DMS79 (cell line): ENCODE data around the gene MMP2.

Source experiments
- DNase-seq: peaks from one replicate; lab custom pipeline; 2025; lab: John Stamatoyannopoulos, UW

Gene MMP2

DNA sequence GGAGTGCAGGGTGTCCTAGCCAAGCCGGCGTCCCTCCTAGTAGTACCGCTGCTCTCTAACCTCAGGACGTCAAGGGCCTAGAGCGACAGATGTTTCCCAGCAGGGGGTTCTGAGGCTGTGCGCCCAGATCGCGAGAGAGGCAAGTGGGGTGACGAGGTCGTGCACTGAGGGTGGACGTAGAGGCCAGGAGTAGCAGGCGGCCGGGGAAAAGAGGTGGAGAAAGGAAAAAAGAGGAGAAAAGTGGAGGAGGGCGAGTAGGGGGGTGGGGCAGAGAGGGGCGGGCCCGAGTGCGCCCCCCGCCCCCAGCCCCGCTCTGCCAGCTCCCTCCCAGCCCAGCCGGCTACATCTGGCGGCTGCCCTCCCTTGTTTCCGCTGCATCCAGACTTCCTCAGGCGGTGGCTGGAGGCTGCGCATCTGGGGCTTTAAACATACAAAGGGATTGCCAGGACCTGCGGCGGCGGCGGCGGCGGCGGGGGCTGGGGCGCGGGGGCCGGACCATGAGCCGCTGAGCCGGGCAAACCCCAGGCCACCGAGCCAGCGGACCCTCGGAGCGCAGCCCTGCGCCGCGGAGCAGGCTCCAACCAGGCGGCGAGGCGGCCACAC is at the start of gene MMP2:
Gene MMP2 (plus strand): TSS at position 372 of the 603 bp plus-strand sequence. CDS start 282 bp downstream, outside the sequence.
- no peak for DNase-seq

DNA sequence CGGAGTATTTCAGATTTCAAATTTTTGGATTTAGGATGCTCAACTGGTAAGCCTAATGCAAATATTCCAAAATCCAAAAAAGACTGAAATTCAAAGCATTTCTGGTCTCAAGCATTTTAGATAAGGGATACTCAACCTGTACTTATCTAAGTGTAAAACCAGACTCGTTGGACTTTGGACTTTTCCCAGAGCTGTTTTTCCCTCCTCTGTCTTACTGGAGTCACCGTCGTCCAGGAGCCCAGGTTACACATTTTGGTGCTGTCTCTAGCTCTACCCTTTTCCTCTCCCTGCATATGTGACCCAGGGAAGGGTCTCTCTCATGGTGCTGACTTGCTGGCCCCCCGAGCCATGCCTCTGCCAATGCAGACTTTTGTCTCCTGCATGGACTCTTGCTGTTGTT is 46.0 kb upstream of the MMP2 start:
- no peak for DNase-seq

DNA sequence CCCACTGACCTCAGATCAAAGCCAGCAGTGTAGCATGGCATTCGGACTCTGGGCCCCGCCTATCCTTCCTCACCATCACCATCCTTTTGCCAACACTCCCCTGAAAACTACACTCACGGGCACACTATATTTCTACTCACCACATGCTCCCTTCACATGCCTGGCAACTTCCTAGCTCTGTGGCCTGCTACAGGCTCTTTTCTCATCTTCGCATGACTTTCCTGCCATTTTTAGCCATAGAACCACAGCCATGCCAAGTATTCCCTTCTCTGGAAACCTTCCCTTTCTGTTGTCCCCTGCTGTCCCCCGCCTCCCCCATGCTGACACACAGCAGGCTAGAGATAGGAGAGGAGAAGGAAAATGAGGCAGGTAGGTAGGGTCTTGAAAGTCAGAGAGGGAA is 45.5 kb upstream of the MMP2 start:
- DNase-seq = no peak

DNA sequence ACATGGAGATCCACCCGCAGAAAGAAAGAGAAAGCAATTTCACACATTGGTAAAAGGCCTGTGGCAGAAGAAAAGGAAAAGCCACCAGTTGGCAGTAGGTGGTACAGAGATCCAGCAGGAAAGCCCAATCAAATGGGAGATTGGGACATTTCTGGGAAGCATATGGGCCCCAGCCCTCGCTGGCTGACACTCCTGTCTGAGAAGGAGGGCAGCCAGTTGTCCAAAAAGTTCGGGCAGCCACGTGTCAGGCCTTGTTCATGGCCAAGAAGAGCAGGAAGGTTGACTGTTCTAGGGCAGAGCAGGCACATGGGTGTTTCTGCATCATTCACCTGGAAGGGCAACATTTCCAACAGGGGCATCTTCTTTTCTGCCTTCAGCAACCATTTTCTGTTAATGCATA is 45.0 kb upstream of the MMP2 start:
- no peak for DNase-seq

DNA sequence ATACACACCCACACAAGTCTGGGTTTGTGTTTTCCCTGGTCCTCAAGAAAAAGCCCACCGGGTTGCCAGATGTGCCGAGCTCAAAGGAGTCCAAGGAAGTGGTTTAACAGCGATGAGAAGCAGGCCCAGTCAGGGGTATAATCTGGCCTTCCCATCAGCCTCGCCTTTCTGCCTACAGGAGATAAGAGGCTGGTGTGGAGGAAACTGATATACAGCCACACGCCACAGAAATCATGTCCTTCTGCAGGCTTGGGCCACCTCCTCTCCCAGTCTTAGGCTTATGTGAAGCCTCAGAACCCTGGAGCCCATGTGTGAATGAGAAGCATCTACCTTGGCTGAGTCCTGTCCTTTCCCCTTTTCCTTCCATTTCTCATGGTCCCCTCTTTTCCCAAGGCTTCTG is 43.6 kb upstream of the MMP2 start:
- no peak for DNase-seq

DNA sequence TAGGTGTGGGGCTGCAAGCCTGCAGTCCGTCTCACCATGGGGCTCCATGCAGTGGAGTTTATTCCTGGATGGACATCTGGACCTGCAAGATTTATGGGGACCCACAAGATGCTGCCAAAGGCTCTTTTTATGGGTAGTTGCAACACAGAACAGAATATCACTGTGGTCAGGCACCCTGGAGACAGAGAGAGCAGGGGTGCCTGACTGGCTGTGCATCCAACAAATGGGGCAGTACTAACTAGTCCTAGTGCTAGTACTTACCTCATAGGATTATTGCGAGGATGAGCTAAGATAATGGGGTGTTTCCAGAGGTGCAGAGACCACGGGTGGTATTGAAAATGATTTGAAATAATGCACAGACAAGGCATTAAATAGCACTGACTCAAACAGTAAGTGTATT is 42.4 kb upstream of the MMP2 start:
- DNase-seq = no peak

DNA sequence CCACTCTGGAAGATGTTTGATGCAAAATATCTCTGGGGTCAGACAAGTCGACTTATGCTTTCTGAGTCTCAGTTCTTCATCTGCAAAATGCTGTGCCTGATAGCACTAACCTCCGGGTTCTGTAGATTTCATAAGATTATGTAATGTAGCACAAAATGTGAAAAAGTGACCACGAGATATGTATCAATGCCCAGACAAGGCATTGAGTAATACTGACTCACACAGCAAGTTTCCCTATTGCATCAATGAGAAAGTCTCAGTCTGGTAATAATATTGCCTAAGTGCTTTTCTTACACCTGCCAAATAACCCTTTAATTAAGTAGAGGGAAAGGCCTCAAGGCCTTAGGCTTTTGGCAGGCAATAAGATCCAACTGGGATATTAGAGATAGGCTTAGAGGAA is 41.4 kb upstream of the MMP2 start:
- no peak for DNase-seq

DNA sequence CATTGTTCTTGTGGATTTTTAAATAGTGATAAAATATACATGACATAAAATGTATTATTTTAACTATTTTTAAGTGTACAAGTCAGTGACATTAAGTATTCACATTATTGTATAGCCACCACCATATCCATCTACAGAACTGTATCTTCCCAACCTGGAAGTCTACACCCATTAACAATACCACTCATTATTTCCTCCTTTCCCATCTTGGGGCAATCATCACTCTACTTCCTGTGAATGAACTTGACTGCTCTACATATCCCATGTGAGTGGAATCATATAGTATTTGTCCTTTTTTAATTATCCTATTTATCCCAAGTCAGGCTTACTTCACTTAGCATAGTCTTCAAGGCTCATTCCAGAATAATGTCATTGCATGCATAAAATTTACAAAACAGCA is 40.7 kb upstream of the MMP2 start:
- DNase-seq = no peak

DNA sequence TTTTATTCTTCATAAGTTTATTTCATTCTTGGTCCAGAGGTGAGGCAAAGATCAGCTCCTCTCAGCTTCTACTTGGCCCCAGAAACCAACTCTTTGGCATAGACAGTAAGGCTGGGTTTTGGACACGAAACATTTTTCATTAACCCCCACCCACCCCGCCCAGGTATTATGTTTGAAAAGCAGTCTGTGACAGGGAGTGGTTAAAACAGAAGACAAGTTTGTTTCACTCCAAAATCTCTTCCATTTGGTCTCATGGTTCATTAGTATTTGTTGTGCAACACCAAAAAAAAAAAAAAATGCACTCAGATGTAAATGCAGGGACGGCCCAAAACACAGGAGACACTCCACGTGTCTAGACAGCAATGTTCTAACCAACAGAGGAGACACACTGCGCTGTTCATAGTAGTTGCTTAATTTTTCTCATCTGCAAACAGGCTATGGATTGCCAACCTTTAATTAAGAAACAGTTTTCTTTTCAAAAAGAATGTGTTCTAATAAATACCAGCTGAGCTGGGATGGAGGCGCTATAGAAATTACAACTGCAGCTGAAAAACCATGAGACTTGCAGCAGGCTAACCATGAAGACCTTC is 39.8 kb upstream of the MMP2 start:
- no peak for DNase-seq

DNA sequence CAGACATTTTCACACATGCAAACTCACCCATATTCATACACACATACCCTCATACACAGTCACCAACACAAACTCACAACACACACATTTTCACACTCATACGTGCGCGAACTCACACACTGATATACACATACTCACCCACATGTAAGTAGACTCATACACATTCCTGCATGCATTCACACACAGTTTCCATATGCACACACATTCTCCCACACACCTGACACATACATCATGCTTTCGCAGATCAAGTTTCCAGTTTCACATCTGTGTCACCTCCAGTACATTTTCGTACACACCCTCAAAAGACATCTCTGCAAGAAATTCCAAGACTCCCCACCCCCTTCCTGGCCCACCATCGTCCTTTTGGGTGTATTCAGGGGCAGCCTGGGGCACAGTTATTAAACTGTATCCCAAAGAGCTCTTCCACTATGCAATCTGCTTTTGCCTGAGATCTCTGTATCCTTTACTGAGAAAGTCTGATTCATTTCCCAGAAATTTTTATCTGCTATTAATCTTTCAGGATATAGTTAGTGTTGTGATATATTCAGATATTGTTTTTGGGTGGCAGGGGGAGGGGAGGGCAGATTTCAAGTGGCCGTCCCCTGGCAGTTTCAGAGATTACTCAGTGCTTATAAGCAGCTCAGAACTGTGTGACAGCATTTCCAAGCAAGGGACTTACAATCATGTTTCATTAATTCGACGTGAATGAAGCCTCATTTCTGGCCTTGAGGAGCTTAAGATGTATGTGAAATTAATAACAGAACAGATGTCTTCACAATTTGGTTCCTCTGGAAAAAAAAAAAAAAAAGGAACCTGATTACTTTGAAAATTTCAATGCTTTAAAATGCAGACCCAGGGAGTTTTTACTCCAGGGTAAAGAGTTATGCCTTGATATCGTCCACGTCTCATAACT is 35.3 kb upstream of the MMP2 start:
- no peak for DNase-seq

DNA sequence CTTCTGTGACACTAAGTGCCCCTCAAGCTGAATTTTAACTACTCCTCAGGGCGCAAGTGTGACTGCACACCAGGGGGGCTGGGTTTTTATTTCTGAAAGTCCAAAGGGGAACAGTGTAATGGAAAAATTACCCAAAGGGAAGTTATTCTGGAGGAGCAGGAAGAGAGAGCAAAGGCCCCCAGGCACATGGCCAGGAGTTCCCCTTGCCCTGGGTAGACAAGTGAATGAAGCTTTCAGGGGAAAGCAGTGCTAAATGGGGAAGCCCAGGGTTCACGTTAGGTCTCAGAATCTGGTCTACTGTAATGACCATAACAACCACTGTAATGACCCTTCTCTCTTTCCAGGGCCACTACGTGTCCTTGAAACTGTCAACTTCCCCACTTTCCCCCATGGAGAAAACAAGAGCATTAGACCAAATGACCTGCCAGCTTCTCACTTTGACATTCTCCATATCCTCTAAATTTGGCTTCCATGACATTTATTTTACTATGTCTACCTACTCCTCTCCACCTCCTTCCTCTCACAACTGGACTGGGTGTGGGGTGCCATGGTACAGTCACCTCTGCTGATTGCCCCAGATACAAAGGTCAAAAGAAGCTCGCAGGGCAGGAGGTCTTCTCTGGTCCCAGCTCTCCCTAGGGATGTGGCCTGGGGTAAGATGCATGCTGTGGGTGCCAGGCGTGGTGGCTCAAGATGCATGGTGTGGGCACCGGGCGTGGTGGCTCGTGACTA is 34.1 kb upstream of the MMP2 start:
- peak; percentile 3 for DNase-seq

DNA sequence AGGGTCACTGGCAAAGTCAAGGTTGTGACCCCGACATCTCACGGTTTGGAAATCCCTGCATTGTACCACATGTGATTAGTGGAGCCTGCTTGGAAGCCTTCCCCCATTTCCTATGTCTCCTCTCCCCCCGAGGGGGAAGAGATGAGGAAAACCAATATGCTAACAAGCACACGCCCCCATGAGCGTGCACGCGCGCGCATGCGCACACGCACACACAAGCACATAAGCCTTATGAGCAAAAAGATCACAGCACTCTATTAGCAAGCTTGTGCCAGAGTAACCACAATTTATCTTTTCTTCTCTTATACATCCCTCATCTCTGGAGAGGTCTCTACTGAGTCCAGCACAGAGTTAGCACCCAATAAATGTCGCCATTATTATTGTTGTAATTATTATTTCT is 31.8 kb upstream of the MMP2 start:
- DNase-seq = no peak

DNA sequence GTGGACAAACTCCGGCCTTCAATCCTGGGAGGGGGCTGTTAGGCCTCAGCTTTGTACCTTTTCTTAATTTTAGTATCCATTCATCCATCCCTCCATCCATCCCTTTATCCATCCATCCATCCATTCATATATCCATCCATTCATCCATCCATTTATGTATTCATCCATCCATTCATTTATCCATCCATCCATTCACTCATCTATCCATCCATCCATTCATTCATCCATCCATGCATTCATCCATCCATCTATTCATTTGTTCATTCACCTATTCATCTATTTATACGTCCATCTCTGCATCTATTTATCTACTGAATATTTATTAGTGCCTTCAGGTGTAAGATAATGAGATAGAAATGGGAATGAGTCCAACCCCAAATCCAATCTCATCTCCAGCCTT is 26.0 kb upstream of the MMP2 start:
- no peak for DNase-seq

DNA sequence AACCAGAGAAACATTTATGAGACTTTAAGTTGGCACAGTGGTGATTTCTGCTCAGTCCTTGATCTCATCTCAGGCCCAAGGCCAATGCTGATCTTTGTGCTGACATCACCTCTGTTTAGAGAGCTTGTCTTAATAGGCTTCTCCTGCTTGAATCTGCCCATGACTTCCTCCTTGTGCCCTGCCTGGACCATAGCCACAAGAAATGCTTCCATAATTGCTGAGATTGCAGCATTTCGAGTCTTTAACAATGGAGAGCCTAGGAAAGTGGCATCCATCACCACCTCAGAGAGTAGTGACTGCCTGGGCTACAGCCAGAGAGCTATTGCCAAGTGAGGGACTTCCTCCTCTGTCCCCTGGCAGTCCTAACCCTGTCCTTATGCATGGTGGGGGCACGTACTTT is 25.1 kb upstream of the MMP2 start:
- DNase-seq = peak; percentile 82

DNA sequence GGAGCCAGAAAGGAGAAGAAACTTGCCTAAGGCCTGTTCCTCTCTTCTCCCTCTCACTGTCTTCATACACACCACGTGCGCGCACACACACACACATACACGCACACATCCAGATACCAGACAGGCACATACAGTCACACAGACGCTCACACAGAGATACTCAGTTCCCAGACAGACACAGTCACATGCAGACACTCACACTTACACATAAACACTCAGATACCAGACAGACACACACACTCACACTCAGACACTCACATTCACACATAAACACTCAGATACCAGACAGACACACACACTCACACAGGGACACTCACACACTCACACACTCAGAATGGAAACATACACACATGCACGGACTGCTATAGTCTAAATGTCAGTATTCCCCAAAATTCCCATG is 24.1 kb upstream of the MMP2 start:
- no peak for DNase-seq

DNA sequence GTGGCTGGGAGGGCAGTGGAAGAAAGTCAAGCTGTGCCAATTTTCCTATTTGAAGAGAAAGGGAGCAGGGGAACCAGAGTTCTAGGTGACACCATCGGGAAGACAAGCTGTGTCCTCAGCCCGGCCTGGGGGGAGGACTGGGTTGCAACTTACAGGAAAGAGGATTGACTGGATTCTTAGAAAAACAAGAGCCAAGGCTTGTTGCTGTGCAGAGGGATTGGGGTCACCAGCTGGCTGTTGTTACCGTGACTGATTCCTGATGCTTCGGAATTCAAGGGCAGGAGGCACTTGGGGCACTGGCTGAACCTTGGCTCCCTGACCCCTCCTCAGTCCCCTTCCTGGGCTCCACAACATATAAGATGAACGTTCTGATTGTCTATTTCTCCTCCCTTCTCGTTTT is 16.8 kb upstream of the MMP2 start:
- no peak for DNase-seq

DNA sequence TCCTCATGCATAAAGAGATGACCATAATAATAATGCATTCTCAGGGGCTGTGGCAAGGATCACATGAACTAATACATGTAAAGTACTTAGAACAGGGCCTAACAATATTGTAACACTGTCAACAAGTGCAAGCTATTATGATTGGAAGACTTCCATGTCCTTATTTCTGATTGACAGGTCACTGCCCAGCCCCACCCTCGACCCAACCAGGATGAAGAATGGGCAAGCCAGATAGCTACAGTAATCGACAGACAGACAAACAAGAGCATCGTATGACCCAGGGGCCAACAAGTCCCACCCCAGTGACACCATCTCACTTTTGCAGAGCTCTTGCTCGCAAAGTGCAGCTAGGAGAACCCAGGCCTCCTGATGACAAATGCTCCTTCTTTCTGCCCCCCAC is 14.6 kb upstream of the MMP2 start:
- DNase-seq = no peak

DNA sequence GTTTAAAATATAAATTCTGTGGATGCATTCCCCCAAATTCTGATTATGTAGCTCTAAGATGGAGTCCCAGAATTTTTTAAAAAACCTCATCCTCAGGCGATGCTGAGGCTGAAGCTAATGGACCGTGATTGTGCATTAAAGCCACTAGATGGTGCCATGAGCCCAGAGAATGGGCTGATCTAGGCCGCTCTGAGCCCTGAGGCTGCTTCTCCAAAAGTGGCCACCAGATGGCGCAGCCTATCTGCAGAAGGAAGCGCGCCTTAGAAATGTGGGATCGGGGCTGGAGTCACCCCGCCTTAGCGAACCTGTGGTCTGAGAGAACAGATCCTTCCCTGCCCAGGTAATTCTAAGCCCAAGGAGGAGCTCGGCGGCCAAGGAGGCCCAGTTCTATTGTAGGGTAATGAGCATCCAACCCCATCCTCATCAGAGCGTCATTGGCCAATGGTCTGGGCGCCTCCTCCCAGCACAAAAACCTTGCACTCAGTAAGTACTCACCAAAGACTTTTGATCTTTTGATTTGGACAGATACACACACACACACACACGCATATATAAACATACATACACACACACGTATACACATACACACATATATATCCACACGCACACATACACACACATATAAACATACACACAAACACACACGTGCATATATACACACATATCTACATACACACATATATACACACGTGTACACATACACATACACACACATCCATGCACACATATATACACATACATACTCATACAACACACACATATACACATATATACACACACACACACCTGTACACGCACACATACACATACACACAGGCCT is 13.7 kb upstream of the MMP2 start:
- DNase-seq = peak; percentile 41

DNA sequence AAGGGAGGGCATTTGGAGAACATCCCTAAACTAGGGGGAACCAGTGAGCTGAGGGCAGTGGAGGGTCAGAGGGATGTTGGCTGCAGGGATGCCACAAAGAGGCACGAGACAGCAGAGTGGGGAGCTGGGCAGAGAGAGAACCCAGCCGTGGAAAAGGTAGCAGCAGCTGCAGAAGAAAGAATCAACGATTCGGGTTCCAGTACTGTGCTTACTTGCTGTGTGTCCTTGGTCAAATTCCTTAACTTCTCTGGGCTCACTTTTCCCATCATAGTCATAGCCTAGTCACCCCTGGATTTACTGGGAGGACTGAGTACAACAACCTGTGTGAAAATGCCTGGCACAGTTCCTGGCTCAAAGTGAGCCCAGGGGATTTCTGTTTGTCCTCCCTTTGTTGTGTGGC is 12.8 kb upstream of the MMP2 start:
- DNase-seq = no peak

DNA sequence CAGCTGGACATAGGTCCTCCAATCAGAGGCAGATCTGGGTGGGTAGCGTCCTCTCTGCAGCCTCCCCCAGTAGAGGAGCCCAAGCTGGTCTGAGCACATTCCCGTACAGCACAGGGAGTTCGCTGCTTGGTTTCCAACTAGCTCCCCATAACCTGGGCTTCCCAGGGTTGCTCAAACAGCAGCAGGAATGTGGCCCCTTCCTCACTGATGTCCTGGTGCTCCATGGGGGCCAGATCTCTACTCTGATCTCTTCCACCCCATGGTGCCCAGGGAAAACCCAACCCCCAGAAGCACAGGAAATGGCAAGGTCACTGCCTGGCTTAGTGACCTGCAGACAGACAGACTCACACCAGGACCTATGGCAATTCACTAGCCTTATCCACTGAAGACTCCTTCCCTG is 11.1 kb upstream of the MMP2 start:
- DNase-seq = no peak

DNA sequence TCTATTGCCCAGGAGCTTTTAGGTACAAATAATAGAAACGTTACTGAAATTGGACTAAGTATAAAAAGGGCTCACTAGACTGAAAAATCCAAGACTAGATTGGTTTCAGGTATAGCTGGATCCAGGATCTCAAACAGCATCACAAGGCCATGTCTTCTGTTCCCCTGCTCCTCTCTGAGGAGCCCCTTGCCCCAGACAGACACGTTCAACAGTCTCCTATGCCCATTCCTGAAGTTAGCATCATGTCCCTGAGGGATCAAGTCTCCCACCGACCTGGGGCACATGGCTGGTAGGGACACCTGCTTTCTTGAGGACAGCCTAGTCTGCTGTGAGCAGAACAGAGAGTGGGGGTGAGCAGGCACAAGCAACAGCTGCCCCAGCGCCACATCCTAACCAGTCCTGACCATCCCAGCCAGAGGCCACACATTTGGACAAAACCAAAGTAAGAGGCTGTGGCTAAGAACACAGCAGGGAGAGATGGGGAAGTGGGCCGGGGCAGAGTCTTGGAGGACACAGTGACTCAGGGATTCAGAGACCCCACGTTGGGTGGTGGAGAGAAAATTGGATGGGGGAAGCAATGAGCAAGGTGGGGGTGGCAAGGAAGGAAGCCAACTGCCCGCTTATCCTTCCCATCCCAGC is 10.5 kb upstream of the MMP2 start:
- no peak for DNase-seq
